Choroid plexus epithelial cell (primary cell): ENCODE measurements around the gene ATXN1.

Source experiments
- DNase-seq: peaks from one replicate; pipeline ENCODE4 v3.0.0-alpha.2; 2010; ENCODE audit warnings: low read depth
- H3K4me3 ChIP-seq: 2 replicates; pipeline ENCODE4 v1.5.1; 2011; ENCODE audit warnings: low read depth, mild to moderate bottlenecking, control low read depth, low read length, moderate library complexity
- TF ChIP-seq, protein P1 (sequence below): conservative IDR thresholded peaks from 2 replicates; pipeline ENCODE4 v1.5.1; 2011; ENCODE audit warnings: low read depth, mild to moderate bottlenecking, control low read depth, inconsistent platforms, low read length, moderate library complexity

Gene ATXN1

DNA sequence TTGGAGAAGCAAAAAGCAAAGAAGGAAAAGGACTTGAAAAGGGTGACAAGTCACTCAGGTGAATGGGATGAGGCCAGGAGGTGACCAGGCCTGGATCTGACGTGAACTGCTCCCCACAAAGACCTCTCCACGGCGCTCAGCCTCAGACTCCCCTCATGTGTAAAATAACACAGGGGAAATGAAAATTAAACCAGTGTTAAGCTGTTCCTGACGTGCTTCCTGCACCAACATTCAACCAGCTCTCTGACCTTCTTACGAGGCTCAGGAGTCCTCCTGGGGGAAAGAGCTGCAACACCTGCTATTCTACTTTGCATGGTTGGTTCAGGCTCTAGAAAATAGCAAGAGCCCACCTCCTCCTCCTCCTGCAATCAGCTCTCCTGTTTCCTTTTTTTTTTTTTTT, 256.7 kb downstream of the ATXN1 start:
- DNase-seq, result no peak
- H3K4me3 ChIP-seq, result no peak overlapping the region
- TF ChIP-seq, protein P1, sequence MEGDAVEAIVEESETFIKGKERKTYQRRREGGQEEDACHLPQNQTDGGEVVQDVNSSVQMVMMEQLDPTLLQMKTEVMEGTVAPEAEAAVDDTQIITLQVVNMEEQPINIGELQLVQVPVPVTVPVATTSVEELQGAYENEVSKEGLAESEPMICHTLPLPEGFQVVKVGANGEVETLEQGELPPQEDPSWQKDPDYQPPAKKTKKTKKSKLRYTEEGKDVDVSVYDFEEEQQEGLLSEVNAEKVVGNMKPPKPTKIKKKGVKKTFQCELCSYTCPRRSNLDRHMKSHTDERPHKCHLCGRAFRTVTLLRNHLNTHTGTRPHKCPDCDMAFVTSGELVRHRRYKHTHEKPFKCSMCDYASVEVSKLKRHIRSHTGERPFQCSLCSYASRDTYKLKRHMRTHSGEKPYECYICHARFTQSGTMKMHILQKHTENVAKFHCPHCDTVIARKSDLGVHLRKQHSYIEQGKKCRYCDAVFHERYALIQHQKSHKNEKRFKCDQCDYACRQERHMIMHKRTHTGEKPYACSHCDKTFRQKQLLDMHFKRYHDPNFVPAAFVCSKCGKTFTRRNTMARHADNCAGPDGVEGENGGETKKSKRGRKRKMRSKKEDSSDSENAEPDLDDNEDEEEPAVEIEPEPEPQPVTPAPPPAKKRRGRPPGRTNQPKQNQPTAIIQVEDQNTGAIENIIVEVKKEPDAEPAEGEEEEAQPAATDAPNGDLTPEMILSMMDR, result no peak

DNA sequence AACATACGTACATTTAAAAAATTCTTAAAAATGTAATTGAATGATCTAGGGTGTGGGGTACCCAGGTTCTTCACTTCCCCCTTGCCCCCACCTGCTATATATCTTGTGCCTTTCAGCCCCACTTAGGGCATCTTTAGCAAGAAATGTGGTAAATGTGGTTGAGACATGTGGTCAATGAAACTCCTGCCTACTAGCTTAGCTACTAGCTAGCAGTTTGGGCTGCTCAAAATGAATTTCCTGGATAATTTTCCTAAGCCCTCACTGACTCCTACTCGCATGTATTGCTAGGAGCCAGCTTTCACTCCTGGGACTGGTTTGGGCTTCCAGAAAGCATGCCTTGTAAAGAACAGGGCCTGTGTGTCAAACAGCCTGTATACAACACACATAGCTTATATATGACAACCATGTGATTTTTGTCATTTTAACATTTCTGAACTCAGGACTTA, 257.3 kb downstream of the ATXN1 start:
- no peak overlapping the region for H3K4me3 ChIP-seq
- TF ChIP-seq, protein P1, result no peak
- no peak for DNase-seq

DNA sequence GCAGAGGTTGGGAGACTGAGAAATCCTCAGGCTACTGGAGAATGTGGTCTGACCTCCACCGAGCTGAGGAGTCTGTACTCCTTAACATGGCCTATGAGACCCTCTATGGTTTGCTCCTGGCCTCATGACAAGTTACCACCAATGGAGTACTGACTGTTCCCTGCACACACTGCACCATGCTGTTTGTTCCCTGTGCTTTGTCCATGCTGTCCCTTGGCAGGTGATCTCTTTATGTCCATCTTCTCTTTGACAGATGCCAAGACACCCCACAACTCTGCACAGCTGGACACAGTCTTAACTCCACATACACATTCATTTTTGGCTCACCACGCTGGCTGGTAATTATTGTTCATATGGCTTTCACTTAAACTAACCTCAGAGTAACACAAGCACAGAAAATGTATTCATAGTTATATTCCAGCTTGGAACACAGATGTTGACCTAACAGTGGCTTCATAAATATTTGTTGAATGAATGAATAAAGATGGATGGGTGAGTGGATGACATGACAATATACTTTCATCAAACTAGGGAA, 258.0 kb downstream of the ATXN1 start:
- no peak overlapping the region for H3K4me3 ChIP-seq
- DNase-seq, result no peak
- TF ChIP-seq, protein P1, result no peak

DNA sequence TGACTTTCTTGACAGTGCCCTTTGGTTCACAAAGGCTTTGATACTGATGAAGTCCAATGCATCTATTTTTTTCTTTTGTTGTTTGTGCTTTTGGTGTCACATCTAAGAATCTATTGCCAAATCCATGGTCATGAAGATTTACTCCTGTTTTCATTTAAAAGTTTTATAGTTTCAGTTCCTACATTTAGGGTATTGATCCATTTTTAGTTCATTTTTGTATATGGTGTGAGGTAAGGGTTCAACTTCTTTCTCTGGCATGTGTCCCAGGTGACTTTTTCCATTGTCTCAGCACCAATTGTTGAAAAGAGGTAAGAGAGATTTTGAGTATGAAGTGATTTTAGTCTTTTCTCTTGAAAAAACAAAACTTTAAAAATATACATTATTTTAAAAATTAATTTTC, 262.3 kb downstream of the ATXN1 start:
- DNase-seq, result no peak
- H3K4me3 ChIP-seq, result no peak overlapping the region
- TF ChIP-seq, protein P1, result no peak

DNA sequence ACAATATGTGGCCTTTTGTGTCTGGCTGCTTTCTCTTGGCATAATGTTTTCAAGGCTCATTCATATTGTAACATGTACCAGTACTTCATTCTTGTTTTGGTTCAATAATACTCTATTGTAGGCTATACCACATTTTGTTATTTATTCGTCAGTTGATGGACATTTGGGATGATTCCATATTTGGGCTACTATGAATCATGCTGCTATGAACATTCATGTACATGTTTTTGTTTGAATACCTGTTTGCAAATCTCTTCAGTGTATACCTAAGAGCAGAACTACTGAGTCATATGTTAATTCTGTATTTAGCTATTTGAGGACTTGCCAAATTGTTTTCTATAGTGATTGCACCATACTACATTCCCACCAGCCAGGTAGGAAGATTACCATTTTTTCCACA, 263.0 kb downstream of the ATXN1 start:
- no peak overlapping the region for H3K4me3 ChIP-seq
- TF ChIP-seq, protein P1, result no peak
- DNase-seq, result no peak

DNA sequence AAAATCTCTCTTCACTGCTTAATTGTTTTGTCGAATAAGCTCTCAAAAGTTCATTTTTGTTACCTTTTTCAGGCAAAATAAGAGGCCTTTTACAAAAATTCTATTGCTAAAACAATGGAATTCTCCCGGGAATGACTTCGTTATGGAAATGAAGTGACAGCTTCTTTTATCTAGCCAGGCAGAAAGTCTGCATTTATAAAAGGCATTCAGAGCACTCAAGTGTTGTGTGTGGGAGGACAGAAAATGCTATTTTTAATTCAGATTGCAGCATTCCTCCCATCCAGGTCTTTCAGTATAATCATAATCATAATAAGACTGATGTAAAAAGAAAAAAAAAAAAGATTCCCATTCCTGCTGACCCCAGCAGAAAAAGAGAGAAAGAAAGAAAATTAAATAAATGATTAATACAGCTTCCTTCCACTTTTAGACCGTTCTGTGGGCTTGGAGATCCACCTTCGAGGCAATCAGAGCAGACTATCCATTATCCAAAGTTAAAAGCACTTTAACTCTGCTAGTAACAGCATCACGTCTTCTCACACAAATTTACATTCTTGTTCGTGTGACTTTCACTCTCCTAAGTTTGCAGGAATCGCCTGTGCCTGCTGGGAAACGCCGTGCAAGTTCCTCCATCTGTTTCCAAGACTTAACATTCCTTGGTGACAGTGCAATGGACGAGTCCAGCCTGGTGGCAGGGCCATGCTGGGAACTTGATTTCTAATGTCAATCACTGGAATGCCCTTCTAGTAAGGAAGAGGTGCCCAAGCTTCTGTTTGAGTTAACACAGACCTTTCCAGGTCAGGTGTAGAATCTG, 264.1 kb downstream of the ATXN1 start:
- DNase-seq, result no peak
- TF ChIP-seq, protein P1, result no peak
- H3K4me3 ChIP-seq, result no peak overlapping the region

DNA sequence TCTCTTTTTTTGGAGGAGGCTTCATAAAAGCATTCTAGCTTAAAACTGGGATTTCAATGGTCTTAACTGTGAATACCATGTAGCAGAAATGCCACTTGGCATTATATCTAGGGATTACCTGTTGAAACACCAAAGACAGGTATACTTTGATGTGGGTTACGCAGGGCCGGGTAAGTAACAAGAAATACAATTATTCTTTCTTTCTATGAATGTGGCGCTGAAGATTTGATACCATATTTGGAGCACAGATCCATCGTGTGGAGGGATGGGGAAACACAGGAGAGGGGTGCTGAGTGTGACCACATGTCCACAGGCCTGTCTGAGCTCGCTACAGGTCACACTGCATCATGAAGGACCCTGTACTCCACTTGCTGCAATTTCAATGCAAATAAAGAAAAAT, 265.1 kb downstream of the ATXN1 start:
- TF ChIP-seq, protein P1, result no peak
- no peak for DNase-seq
- H3K4me3 ChIP-seq, result no peak overlapping the region
